Neural cell (in vitro differentiated cells): ENCODE data around the gene MYLK.

Experiments
- EP300 ChIP-seq: fragments of 450-650 bp; conservative IDR thresholded peaks from 2 replicates; pipeline ENCODE4 v1.6.1; 2014; ENCODE audit warnings: antibody characterized with exemption, mild to moderate bottlenecking, moderate library complexity; ENCODE audit not compliant: poor library complexity, severe bottlenecking
- EZH2 ChIP-seq: fragments of 200-600, 300-800 bp; shearing (Covaris generic), sonication (generic); IDR thresholded peaks from 2 replicates; pipeline ENCODE4 v1.6.1; 2014; ENCODE audit warnings: antibody characterized with exemption, low read length, borderline replicate concordance, mild to moderate bottlenecking; ENCODE audit not compliant: insufficient read depth, poor library complexity, severe bottlenecking
- POLR2AphosphoS5 ChIP-seq: IDR thresholded peaks from 2 replicates; pipeline ENCODE4 v1.6.1; 2012
- RAD21 ChIP-seq: fragments of 450-650 bp; conservative IDR thresholded peaks from 2 replicates; pipeline ENCODE4 v1.6.1; 2014; ENCODE audit warnings: antibody characterized with exemption, mild to moderate bottlenecking, moderate library complexity
- TF ChIP-seq, protein P1 (sequence below): IDR thresholded peaks from 2 replicates; pipeline ENCODE4 v1.6.1; 2012; ENCODE audit warnings: borderline replicate concordance
- TF ChIP-seq, protein P2 (sequence below): fragments of 450-650 bp; IDR thresholded peaks from 2 replicates; pipeline ENCODE4 v1.5.1; 2014; ENCODE audit warnings: antibody characterized with exemption, mild to moderate bottlenecking, moderate library complexity; ENCODE audit not compliant: poor library complexity, severe bottlenecking

DNA sequence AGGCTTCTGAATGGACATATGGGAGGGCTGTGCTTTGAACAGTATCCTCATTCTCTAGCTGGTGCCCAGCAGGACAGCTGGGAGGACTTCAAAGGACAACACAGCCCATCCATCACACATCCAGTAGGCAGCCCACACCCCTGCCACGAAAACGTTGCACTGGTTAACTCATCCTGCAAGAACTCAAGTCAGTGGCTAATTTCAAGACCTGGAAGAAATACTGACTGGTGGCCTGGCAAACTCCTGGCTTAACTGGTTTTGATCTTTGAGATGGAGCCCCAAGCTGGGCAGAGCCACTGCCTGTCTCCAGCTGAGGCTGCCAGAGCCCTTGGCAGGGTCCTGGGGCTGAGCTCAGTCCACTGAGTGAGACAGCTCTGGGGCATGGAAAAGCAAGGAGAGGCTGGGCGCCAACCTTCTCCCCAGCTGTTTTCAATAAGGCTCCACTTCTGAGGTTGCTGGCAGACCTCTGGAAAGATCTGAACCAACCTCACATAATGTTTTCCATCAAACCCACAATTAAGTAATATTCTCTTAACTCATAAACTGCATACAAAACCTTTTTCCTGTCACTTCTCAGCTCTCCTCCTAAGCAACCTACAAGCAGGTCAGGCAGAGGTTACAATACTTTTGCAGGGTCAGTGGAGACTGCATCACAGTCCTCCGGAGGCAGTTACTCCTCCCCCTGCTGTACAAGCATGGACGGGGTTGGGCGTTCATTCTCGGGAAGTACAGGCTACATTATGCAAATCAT, 110.3 kb downstream of the MYLK start:
- TF ChIP-seq, protein P1, sequence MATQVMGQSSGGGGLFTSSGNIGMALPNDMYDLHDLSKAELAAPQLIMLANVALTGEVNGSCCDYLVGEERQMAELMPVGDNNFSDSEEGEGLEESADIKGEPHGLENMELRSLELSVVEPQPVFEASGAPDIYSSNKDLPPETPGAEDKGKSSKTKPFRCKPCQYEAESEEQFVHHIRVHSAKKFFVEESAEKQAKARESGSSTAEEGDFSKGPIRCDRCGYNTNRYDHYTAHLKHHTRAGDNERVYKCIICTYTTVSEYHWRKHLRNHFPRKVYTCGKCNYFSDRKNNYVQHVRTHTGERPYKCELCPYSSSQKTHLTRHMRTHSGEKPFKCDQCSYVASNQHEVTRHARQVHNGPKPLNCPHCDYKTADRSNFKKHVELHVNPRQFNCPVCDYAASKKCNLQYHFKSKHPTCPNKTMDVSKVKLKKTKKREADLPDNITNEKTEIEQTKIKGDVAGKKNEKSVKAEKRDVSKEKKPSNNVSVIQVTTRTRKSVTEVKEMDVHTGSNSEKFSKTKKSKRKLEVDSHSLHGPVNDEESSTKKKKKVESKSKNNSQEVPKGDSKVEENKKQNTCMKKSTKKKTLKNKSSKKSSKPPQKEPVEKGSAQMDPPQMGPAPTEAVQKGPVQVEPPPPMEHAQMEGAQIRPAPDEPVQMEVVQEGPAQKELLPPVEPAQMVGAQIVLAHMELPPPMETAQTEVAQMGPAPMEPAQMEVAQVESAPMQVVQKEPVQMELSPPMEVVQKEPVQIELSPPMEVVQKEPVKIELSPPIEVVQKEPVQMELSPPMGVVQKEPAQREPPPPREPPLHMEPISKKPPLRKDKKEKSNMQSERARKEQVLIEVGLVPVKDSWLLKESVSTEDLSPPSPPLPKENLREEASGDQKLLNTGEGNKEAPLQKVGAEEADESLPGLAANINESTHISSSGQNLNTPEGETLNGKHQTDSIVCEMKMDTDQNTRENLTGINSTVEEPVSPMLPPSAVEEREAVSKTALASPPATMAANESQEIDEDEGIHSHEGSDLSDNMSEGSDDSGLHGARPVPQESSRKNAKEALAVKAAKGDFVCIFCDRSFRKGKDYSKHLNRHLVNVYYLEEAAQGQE = no peak
- no peak for TF ChIP-seq POLR2AphosphoS5
- TF ChIP-seq RAD21 = no peak
- TF ChIP-seq, protein P2, sequence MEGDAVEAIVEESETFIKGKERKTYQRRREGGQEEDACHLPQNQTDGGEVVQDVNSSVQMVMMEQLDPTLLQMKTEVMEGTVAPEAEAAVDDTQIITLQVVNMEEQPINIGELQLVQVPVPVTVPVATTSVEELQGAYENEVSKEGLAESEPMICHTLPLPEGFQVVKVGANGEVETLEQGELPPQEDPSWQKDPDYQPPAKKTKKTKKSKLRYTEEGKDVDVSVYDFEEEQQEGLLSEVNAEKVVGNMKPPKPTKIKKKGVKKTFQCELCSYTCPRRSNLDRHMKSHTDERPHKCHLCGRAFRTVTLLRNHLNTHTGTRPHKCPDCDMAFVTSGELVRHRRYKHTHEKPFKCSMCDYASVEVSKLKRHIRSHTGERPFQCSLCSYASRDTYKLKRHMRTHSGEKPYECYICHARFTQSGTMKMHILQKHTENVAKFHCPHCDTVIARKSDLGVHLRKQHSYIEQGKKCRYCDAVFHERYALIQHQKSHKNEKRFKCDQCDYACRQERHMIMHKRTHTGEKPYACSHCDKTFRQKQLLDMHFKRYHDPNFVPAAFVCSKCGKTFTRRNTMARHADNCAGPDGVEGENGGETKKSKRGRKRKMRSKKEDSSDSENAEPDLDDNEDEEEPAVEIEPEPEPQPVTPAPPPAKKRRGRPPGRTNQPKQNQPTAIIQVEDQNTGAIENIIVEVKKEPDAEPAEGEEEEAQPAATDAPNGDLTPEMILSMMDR = no peak
- TF ChIP-seq EZH2 = no peak
- no peak for TF ChIP-seq EP300
